Esophagus squamous epithelium (tissue), 5 donors: ENCODE data around the gene ICAM2. TPM values are rescaled to one million over a fixed set of nuclear protein-coding genes. Genes with fewer than 3 reads are reported as not detected.

Experiments
- DNase-seq: peaks from one replicate; lab custom pipeline; 2025; lab: John Stamatoyannopoulos, UW
- H3K27ac ChIP-seq, 4 donors: fragments of 200-600 bp; sonication (generic); one replicate each; pipeline ENCODE4 v1.5.1; 2016 to 2019; ENCODE audit warnings: mild to moderate bottlenecking in 1 of 4
- H3K27me3 ChIP-seq, 4 donors: fragments of 200-600 bp; sonication (generic); 1 replicate in 3 of 4; 2 replicates in 1 of 4; pipeline versions ENCODE4 v1.5.1 to v1.6.0; 2017 to 2021; ENCODE audit warnings: antibody characterized with exemption in 1 of 4
- H3K36me3 ChIP-seq, 3 donors: fragments of 200-600 bp; sonication (generic); one replicate each; pipeline ENCODE4 v1.5.1; 2016 to 2019
- H3K4me1 ChIP-seq, 3 donors: fragments of 200-600 bp; sonication (generic); one replicate each; pipeline ENCODE4 v1.5.1; 2017 to 2019
- H3K4me3 ChIP-seq, 4 donors: fragments of 200-600 bp; sonication (generic); 1 replicate in 3 of 4; 2 replicates in 1 of 4; pipeline ENCODE4 v1.5.1; 2016 to 2019; ENCODE audit warnings: mild to moderate bottlenecking in 2 of 4, moderate library complexity in 1 of 4
- H3K9me3 ChIP-seq, 3 donors: fragments of 200-600 bp; sonication (generic); one replicate each; pipeline ENCODE4 v1.5.1; 2016 to 2019
- CTCF ChIP-seq, 6 experiments: fragments of 450-650 bp in 4 of 6; fragments of 200-600 bp in 2 of 6; sonication (generic) in 2 of 6; IDR thresholded peaks; one replicate each; pipeline ENCODE4 v1.5.1; 2016 to 2019; ENCODE audit warnings: antibody characterized with exemption in 6 of 6, mild to moderate bottlenecking in 4 of 6, moderate library complexity in 4 of 6
- POLR2A ChIP-seq, 4 donors: fragments of 450-650 bp; IDR thresholded peaks; one replicate each; pipeline ENCODE4 v1.6.1; 2017; ENCODE audit warnings: antibody characterized with exemption in 4 of 4, mild to moderate bottlenecking in 4 of 4, moderate library complexity in 3 of 4
- WGBS, 2 donors: methylation state at CpG; one replicate each; pipeline ENCODE4 v1.1.5; 2018; 5-methylcytosine and 5-hydroxymethylcytosine counted together
- intact Hi-C: fragments of 100-400 bp; cut with DNase I; formaldehyde crosslinking; loops from one replicate; pipeline ENCODE4 v1.15.0; 2022
- total RNA-seq, 4 donors: library from RNA; depleted of rRNA; stranded (reverse); fragments of >200 nt; gene quantifications; one replicate each; pipeline ENCODE4 v1.1.0, GENCODE V29; 2016
- donor health status: DM: yes; HTN: yes; CAD: no.

Gene ICAM2
- total RNA-seq, 4 donors from 2014 or later, result 2.8 to 28.8 (median 11.8) TPM; not detected in 1

DNA sequence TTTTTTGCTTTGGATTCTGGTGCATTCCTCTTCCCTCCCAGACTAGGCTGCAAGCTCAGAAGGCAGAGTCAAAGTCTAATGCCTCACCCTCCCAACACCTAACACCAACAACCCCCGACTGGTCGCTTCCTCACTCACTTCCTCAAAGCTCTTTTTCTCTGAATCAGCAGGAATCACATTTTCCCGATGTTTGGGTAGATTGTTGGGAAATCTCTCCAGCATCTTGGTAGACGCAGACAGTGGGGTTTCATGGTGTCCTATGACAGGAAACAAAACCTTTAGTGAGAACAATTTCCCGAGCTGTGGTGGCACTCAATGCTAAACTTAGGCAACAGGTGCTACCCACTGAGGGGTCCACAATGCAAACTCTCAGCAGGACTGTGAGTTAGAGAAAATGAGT, 39.9 kb upstream of the ICAM2 start:
- DNase-seq, result no peak
- Histone ChIP-seq H3K9me3 (no peaks in the 10 kb centered on the region), H3K36me3 (peaks cover 0 to 90% (median 5%) of the 10 kb centered on the region in 3 donors), H3K4me3 (no peak overlapping the region), H3K4me1 (peaks cover 3 to 43% (median 11%) of the 10 kb centered on the region in 3 donors), H3K27ac (peak overlapping the region in 1 of 4 donors; percentile 47), H3K27me3 (no peaks in the 10 kb centered on the region)
- TF ChIP-seq POLR2A (IDR thresholded peaks at IDR 0.05) (no peak), CTCF (IDR thresholded peaks at IDR 0.05) (no peak)
- intact Hi-C loops, result no loop called here
- WGBS, 2 donors, result 52 to 83% methylated on average over 5 of the region's 5 CpGs

DNA sequence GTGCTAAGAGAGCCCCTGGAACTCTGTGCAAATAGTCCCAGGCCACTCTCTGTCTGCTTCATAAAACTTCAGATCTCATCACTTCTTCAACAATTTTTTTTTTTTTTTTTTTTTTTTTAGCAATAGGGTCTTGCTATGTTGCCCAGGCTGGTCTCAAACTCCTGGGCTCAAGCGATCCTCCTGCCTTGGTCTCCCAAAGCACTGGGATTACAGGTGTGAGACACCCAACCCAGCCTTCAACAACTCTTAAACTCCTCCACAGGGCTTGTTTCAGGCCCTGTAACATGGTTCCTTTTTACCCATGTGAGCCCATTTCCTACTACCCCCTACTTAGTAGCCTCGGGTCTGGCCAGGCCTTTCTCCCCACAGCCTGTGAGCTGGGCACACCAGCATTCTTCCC, 39.3 kb upstream of the ICAM2 start:
- no peak for DNase-seq
- no peak overlapping the region for H3K27ac ChIP-seq
- no peaks in the 10 kb centered on the region for H3K27me3 ChIP-seq
- TF ChIP-seq POLR2A (IDR thresholded peaks at IDR 0.05), result no peak
- TF ChIP-seq CTCF (IDR thresholded peaks at IDR 0.05), result no peak
- peaks cover 3 to 37% (median 11%) of the 10 kb centered on the region in 3 donors for H3K4me1 ChIP-seq
- peaks cover 0 to 90% (median 5%) of the 10 kb centered on the region in 3 donors for H3K36me3 ChIP-seq
- 93 to 100% methylated on average over 2 of the region's 2 CpGs for WGBS, 2 donors
- intact Hi-C loops, result no loop called here
- no peaks in the 10 kb centered on the region for H3K9me3 ChIP-seq
- H3K4me3 ChIP-seq, result no peak overlapping the region

- no peak for TF ChIP-seq POLR2A (IDR thresholded peaks at IDR 0.05)
- TF ChIP-seq CTCF (IDR thresholded peaks at IDR 0.05), result no peak
- no peaks in the 10 kb centered on the region for H3K27me3 ChIP-seq
- peaks cover 3 to 27% (median 6%) of the 10 kb centered on the region in 3 donors for H3K4me1 ChIP-seq
- intact Hi-C loops, result no loop called here
- no peaks in the 10 kb centered on the region for H3K9me3 ChIP-seq
- 89 to 91% methylated on average over 5 of the region's 5 CpGs for WGBS, 2 donors
- H3K27ac ChIP-seq, result no peak overlapping the region
- no peak overlapping the region for H3K4me3 ChIP-seq
- peaks cover 3 to 94% (median 15%) of the 10 kb centered on the region in 3 donors for H3K36me3 ChIP-seq
- no peak for DNase-seq
Observed at GRCh38 chr17:64058621-64059020, 38.2 kb upstream of the ICAM2 start.

DNA sequence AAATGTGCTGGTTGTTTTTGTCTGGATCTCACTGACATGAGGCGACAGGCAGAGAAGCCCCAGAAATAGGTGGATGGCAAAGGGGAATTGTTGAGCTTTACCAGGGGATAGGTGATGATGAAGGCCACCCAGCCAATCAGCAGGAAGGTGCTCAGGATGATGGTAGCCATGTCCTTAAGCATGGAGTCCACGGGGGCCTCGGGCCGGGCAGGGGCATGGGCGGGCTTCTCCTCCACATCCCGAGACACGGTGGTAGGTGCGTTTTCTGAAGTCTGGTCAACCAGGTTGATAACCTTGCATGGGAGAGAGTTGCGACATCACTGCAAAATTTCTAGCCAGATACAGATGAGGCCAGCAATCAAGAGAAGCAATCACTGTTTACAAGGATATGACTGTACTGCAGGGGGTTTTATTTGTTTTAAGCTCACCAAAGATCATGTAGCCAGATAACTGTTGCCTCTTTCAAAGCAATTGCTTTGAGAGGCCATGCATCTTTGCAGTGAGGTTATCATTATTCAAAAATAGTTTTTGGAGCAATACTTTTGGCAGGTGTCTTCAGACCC, 37.3 kb upstream of the ICAM2 start:
- DNase-seq, result no peak
- Histone ChIP-seq H3K36me3 (peaks cover 11 to 94% (median 17%) of the 10 kb centered on the region in 3 donors), H3K27me3 (no peaks in the 10 kb centered on the region), H3K9me3 (no peaks in the 10 kb centered on the region), H3K4me3 (no peak overlapping the region), H3K4me1 (peaks cover 3 to 18% (median 6%) of the 10 kb centered on the region in 3 donors), H3K27ac (no peak overlapping the region)
- no peak for TF ChIP-seq CTCF (IDR thresholded peaks at IDR 0.05)
- TF ChIP-seq POLR2A (IDR thresholded peaks at IDR 0.05), result no peak
- 93% methylated on average over 8 of the region's 9 CpGs; no CpG with 5 or more reads in 1 of the 2 donors for WGBS, 2 donors
- intact Hi-C loops, result no loop called here

GRCh38 chr17:64056269-64057005, 36.0 kb upstream of the ICAM2 start:
- Histone ChIP-seq H3K9me3 (no peaks in the 10 kb centered on the region), H3K4me1 (peaks cover under 1 to 11% (median 4%) of the 10 kb centered on the region in 3 donors), H3K27me3 (no peaks in the 10 kb centered on the region), H3K36me3 (peaks cover 13 to 99% (median 17%) of the 10 kb centered on the region in 3 donors), H3K4me3 (no peak overlapping the region), H3K27ac (no peak overlapping the region)
- intact Hi-C loops, result no loop called here
- DNase-seq, result no peak
- 69 to 80% methylated on average over 10 to 12 of the region's 12 CpGs for WGBS, 2 donors
- TF ChIP-seq CTCF (IDR thresholded peaks at IDR 0.05), result peak in 1 of 6 experiments; percentile 7
- no peak for TF ChIP-seq POLR2A (IDR thresholded peaks at IDR 0.05)
